ENCODE measurements around the gene STRADB.
"Not testable (repeated sequence)": the region's sequence is repeated elsewhere in the genome, so short reads cannot be mapped to it uniquely, and the experiment has no call there.

Gene STRADB

DNA sequence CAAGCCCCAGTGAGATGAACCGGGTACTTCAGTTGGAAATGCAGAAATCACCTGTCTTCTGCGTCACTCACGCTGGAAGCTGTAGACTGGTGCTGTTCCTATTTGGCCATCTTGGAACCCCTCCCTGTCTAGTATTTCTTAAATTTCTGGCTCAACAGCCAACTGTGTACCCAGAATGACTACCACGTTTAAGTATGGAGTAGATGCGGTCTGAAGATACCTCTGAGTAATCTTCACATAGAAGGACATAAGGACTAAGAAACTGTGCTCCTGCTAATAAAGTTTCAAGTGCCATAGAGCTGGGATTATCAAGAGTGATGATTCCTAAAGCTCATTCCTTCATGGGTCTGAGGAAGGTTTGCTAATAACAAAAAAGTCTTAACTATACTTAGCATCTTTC is 20.7 kb upstream of the STRADB start:
- no peak for DNase-seq

DNA sequence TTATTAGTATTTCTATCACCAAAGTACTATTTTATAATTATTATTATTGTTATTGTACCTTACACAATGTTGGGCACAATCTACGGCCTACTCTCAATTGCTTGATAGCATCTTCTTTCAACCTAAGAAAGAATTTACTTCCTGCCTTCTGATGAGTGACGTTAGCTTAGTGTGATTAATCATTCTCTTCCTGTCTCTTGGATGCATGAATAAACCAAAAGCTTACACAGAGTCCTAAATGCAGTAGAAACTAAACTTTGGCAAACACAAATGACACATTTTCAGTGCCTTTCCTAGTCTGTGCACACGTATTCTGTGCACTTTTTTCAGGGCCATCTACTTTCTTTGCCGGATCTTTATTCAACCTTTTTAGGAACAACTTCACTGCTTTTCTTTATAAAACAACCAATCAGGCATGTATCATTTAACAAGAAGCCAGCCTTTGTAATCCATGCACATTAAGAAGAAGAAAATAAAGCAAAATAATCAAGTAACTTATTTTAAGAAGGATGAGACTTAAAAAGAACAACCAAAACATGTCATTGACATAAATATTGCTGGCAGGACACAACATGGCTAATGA is 19.4 kb upstream of the STRADB start:
- peak; percentile 76 for DNase-seq

DNA sequence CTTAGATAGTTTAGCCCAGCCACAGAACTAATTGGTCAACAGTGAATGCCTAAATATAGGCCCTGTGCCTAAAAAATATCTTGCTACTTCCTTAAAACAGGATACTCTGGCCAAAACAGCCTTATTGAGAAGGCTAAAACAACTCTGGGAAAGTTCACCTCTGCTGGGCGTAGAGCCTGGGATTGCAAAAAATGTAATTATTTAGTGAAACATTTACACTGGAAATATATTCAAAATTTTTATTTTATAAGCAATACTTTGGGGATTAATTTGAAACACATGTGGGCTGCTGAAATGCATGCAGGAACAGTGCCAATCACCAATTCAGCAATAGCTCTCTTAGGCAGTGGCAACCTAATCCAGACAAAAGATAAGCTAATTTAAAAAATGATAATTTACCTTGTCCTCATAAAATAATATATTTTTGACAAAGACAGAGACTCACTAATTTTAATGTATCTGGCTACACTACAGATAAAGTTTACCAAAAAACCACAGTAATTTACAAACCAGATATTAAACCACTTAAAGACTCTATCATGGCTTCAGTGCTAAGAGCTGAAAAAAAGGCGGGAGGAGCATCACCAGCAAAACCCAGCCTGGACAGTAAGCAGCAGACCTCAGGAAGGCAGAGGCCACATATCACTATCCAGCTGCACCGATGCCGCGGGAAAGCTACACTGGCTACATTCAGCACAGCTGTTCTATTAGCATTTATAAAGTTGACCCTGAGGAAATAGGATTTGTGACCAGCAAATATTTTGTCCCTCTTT is 18.7 kb upstream of the STRADB start:
- DNase-seq: peak; percentile 67

DNA sequence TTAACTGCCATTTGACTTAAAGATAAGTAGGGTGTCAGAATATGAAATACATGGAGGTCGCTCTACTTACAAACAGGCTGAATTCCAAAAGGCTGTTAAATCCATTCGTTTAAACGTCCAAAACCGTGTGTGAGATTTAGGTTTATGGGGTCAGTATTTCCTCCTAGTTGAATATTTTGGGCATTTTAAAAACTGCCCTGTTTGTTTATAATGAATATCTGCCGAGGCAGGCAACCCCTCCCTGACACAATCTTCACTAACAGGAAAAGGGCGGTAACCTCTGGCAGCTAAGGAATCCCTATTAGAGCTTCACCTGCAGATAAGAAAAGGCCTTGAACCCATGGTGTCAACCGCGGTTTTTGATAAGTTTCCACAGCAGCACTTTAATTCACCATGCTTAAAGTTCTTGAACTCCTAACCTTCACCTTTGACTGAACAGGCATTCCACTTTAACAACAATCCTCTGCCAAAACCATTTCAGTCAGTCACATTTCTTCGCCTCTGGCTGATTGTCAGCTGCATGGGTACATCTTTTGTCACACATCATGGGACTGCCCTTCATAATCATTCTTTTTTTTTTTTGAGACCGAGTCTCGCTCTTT is 18.0 kb upstream of the STRADB start:
- DNase-seq: no peak

DNA sequence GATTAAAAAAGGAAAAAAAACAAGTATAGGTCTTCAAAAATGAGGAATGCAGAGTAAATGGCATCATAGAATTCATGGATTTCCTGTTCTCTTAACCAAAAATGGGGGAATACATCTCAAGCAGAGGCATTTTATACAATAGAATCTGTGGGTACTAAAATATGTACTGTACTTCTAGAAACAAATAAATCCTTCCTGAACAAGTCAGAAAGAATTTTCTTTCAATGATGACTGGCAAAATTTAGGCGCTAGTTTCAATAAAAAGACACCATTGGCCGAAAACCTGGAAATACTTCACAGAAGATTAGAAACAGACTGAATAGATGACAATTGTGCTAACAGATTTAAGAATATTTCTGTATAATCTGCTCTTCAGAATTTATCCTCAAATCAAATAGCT is 15.4 kb upstream of the STRADB start:
- DNase-seq: peak; percentile 32

DNA sequence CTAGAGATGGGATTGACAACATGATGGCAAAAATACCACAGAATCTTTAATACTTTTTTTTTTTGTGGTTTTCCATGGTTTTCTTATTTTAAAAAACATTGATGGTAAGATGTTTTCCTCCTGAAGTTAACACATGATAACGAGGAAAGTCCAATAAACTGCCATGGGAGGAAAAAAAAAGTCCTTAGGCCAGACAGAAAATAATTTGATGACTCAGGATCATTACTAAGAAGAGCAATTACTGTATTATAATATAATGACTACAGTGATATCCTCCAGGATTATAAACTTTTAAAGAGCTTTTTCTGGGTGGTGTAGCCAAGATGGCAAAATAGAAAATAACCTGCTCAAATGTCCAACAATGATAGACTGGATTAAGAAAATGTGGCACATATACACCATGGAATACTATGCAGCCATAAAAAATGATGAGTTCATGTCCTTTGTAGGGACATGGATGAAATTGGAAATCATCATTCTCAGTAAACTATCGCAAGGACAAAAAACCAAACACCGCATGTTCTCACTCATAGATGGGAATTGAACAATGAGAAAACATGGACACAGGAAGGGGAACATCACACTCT is 12.1 kb upstream of the STRADB start:
- not testable (repeated sequence) for DNase-seq

DNA sequence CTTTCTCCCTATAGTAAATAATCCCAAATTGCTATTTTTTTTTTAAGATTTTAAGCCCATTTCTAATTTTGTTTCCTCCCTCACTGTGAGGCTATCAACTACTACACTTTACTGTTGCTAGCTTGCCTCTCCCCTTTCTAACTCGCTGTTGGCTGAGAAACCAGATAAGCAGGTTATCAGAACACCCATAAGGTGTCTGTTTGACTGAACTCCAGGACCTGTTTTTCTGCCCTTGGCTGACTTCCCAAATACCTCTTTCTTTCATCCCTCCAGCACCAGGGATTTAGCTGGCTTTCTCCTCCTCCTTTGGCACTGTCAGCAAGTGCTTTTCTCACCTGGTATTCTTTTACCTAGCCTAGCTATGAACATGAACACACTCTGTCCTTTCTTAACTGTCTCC is 11.4 kb upstream of the STRADB start:
- DNase-seq: no peak

DNA sequence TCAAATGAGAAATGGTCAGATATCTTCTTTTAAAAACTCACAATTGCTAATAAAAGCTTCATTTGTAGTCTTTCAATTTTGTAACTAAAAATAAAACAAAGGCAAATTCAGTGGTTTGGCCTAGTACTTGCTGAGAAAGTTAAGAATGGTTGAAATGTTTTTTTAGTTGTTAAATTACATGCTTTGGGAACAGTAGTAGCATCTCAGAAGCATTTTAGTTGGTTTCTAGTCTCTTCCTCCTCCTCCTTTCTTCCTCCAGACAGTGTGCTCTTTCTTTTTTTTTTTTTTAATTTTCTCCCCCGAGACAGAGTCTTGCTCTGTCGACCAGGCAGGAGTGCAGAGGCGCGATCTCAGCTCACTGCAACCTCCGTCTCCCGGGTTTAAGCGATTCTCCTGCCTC is 10.1 kb upstream of the STRADB start:
- no peak for DNase-seq

DNA sequence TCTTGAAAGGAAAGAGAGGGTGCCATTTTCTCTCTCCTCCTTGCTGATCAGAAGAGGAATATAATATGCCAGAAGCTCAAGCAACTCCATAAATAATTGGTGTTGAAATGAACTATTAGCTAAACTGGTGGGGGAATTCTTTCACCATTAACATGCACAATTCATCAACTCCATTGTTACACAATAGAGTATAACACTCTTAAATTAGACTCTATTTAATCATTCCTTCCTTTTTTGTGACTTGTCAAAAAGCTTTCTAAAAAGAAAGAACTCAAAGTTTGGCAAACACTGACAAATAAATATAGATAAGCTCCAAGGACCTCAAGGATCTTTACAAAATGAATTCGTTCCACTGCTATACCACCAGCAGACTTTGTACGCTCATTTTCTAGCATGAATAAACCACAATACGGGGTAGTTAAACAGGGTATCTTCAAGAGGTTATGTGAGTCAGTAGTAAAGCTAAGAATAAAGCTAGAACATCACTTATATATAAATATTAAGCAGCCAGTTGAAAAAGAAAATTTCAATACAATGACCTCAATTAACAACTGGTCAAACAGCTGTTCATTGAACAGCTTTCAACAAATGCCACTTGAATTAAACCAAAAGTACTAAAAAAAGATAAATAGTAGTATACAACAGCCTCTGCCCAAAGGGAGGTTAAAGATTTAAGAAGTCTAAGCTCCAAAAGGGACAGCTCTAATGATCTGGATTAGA is 6.6 kb upstream of the STRADB start:
- DNase-seq: peak; percentile 73

DNA sequence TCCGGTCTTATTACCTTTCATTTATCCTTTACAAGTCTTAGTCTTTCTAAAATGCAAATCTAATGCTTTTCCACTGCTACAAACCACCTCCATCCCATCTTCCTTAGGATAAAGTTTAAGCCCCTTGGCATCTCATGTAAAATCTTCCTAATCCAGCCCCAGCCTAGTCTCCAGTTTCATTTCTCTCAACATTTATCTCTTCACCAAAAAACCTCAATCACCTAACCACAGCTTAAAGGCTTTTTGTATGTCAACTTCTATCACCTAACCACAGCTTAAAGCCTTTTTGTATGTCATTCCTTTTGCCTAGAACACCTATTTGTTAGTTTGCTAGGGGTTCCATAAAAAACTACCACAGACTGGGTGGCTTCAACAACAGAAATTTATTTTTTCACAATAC is 4.5 kb upstream of the STRADB start:
- DNase-seq: no peak

DNA sequence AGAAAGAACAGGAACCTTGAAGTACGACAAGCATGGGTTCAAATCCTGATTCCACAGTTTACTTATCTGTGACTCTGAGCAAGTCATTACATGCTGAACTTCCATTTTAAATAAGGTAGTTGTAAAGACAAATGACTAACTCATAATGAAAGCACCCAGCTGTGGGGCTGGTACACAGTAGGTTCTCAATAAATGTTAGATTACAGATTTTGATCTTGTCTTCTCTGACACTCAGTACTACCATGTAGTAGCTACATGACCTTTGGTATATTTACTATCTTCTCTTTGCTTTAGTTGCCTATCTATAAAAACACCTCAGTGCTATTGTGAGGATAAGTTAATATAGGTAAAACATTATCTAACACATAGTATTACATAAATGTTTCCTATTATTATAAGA is 3.5 kb upstream of the STRADB start:
- DNase-seq: no peak

DNA sequence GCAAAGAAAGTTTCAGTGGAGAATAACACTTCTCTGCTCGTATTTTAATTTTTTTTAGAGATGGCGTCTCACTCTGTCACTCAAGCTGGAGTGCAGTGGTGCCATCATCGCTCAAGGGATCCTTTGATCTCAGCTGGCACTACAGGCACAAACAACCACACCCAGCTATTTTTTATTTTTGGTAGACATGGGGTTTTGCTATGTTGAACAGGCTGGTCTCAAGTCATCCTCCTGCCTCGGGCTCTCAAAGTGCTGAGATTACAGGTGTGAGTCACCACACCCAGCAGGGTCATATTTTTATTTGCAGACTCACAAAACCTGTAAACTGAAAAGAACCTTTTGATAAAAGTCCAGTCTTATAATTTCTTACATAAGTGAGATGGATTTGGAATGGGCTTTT is 2.8 kb upstream of the STRADB start:
- no peak for DNase-seq

DNA sequence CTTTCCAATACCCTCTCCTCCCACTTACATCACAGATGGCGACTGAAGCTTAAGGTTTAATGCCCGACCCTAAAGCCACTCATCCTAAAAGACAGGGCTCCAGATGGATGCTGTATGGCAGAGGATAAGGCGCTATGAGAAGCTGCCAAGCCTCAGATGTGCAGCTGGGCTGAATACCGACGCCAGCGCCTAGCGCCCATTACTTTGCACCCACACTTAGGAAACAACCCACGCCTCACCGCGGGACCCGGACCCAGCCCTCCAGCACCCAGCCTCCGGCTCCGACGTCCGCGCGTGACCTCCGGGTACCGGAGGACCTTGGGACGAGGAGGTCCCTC is 617 bp upstream of the STRADB start:
- DNase-seq: peak; percentile 26

DNA sequence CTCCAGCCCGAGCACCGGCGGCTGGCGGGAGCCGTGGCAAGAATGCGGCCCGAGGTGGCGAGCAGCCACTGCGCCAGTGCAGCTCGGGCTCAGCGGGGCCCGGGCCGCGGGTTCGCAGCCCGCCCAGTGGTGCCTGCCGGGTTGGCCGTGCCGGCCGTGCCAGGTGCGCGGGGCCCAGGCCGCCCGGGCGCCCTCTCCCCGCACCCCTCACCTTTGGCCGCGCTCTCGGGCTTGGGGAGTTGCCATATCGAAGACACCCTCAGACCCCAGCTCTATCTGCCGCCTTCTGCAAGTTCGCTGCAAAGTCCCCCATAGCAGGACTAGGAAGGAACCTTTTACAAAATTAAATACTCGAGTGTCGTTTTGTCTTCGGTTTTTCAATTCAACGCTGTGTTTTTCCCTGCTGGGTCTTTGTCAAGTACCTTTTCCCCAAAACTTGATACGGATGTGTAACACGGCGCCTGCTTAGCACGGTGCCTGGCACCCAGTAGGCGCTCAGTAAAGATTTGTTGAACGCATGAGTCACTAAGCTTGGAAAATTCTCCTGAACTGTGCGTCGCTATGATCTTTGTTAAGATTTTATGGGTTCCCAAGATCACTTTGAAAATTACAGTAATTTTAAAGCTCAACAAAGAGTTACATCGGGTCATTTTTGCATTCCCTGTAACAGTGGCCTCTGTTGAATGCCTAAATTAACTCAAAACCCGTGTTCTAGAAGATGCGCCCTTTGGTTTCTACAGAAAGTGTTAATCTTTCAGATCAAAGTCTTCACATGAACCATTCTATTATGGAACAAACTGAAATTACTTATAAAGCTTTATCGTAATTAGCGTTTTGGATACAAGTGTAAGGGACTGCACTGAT is 750 bp downstream of the STRADB start:
- peak; percentile 11 for DNase-seq

DNA sequence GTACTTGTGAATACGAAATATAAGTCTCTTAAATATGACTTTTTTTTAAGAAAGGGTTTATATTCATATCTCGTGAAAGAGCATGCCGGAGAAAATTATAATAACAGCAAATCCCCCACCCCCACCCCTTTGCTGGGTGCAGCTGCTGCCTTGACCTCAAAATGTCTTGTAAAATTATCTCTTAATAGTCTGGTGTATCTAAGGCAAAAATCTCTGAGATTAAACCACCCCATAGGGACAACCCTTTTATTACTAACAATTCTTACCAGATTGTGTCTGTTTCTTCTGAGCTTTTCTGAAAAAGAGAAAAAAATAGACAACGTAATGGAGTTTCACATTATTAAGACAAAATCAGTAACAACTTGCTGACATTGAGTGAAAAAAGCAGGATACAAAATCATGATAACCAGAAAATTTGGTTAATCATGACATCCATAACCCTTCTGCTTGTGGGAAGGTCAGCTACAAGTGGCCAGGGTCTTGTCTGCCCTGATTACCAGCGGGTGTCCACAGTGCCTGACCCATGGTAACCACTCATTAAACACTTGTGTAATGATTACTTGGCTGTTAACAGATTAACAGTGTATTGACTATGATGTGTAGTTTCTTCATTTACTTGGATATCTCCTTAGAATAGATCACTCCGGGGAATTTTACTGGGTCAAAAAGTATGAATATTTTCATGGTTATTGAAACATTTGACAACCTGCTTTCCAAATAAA is 1.5 kb downstream of the STRADB start:
- no peak for DNase-seq

DNA sequence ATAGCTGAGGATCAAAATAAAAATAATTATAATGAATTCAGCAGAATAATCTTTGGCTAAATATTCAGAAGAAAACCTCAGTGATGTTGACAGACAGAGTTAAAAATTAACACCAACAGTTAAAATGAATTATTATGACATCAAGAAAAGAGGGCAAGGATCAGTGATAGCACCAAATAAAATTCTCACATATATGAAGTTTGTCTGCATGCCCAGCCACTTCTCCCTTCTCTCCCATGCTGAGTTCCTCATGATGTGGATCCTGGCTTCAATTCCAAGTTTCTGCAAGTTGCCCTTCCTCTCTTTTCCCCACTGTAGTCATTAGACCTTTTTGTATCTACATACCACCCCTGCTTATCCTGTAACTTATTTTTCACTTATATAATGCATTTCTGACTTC is 6.8 kb downstream of the STRADB start:
- no peak for DNase-seq

DNA sequence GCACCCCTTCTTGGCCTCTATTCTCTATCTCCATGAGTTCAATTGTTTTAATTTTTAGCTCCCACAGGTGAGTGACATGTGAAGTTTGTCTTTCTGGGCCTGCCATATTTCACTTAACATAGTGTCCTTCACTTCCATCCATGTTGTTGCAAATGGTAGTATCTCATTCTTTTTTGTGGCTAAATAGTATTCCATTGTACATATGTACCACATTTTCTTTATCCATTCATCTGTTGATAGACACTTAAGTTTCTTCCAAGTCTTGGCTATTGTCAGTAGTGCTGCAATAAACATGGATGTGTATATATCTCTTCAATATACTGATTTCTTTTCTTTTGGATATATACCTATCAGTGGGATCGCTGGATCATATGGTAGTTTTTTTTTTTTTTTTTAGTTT is 9.0 kb downstream of the STRADB start:
- DNase-seq: no peak

DNA sequence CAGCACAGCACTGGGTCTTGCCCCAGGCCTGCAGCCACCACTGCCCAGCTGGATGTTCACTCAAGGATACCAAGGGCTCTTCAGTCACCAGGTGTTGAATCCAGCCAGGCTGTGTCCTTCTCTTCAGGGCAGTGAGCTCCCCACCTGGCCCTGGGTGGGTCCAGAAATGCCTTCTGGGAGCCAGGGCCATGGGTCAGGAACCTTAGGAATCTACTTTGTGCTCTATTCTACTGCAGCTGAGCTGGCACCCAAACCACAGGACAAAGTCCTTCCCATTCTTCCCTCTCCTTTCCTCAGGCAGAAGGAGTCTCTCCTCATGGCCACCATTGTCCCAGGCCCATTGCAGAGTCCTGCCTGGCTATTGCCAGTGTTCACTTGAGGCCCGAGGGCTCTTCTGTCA is 13.0 kb downstream of the STRADB start:
- DNase-seq: no peak

DNA sequence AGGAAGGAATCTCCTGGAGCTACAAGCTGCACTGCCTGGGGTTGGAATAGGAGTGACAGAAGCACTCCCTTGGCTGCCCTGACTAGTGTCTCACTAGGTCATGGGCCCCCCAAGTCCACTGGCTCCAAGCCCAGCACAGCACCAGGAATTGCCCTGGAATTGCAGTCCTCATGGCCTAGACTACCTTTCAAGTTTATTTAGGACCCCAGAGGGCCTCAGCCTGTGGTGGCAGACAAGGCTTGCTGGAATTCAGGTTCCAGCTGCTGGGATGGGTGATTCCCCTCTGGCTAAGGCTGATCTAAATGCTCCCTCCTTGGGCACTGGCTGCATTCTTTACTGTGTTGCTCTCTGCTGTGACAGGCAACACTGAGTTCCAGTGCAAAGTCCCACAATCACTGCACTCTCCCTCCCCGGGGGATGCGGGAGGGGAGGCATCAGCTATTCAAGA is 14.0 kb downstream of the STRADB start:
- no peak for DNase-seq

DNA sequence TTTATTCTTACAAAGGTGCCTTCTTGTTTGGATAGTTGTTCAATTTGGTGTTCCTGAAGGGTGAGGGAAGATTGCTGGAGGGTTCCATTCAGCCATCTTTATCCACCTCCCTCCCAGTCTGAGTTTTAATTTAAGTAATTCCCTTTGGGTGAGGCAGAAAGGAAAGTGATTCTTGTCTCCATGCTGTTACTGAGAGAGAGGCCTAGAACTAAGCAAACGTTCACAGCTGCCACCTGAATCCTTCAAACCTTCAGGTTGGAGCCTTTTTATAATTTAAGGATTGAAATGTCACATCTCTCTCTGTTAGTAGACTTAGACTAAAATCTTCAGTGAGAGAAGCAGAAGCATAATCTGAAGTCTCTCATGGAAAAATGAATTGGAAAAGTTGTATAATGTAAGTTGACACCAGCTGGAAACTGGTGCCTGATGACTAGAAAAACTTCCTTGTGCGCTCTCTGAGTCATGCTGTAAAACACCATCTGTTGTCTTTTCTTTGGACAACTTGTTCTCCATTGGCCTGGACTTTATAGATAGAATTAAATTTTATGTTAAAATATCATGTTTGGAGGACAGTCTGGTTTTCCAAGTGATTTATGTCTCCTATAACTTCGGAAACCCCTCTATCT is 14.6 kb downstream of the STRADB start:
- DNase-seq: peak; percentile 71

DNA sequence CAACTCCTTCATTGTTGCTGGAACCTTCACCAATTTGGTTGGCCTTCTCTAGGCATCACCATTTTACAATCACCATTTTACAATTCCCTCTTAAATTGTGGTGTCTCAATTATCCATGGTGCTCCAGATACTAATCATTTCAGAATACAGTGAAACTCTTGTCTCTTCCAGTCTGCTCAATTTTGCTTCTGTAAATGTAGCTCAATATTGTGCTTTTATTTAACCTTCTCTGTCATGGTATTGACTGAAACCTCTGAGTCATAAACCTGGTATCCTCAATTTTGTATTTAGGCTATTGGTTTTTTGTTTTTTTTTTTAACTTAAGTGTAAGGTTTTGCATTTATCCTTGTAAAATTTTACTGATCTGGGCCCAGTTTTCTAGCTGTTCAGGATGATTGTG is 16.1 kb downstream of the STRADB start:
- no peak for DNase-seq

Data from fibroblast of skin of right quadriceps (primary cell).